Fibroblast of upper back skin (primary cell): Measurements from ENCODE around the gene RHD.
"Not testable (repeated sequence)": the region's sequence is repeated elsewhere in the genome, so short reads cannot be mapped to it uniquely, and the experiment has no call there.

Experiments used
- DNase-seq: peaks from one replicate; pipeline ENCODE4 v3.0.0-alpha.2; 2013

Gene RHD

DNA sequence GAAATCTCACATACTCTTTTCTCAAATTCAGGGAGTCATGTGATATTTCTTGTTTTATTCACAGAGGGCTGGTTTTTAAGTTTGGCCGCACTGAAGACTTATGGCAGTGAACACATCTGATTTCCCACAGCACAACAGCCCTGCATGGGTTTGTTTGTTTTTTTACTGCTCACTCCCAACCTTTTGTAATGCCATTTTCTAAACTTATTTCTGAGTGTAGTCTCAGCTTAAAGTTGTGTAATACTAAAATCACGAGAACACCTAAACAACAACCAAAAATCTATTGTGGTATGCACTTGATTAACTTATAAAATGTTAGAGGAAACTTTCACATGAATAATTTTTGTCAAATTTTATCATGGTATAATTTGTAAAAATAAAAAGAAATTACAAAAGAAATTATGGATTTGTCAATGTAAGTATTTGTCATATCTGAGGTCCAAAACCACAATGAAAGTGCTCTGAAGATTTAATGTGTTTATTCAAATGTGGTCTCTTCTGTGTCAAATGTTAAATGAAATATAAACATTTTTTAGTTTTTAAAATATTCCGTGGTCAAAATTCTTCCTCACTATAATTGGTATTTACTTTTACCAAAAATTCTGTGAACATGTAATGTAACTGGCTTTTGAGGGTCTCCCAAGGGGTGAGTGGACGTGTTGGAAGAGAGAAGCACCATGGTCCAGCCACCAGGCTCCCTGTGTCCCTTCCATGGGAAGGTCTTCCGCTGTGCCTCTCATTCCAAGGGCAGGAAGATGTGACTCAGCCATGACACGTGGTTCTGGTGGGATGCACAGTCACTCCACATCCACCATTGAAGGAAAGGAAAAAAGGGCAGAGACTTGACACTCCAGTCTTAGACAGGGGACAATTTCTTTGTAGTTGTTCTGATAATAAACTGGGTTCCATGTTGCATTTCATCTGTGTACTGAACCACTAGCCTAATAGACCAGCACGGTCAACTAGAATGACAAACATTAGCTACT, 88.6 kb downstream of the RHD start:
- peak; percentile 62 for DNase-seq

DNA sequence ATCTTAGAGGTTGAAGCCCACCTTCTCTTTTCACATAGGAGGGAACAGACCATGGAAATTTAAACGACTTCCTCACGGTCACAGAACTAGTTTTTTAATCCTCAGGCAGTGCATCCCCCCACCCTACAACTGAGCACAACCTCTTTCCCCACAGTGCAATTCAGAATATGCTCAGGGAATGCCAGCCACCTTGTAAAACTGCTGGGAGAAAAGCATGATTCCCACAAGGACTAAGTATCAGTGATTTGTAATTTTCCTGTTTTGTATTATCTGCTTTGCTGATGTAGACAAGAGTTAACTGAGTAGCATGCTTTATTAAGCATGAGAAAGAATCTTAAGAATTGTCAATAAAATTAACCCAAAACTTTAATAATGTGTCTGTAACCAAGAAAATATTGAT, 89.6 kb downstream of the RHD start:
- no peak for DNase-seq

DNA sequence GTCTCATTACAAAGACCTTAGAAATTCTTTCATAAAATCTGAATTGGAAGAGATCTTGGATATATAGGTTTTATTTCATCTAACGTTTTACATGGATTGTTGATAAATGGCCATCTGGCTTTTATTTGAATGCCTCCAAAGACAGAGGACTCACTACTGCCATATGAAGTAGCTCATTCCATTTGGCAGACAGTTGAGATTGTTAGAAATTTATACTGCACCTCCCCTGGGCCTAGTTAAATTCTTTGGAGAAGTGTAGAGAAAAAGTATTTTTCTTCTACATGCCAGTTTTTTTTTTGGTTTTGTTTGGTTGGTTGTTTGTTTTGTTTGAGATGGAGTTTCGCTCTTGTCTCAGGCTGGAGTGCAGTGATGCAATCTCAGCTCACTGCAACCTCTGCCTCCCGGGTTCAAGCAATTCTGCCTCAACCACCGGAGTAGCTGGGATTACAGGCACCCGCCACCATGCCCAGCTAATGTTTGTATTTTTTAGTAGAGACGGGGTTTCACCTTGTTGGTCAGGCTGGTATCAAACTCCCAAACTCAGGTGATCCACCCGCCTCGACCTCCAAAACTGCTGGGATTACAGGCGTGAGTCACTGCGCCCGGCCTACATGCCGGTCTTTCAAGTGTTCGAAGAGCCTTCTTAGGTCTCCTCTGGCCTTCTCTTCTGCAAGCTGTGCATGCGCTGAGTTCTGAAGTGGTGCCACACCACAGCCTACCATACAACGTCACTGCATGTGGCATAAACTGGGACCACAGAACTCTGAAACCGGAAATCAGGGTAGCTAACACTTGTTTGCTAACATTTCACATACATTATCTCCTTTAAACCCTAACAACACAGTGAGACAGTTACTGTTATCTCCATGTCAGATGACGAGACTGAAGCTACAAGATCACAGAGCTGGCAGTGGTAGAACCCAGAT, 90.6 kb downstream of the RHD start:
- not testable (repeated sequence) for DNase-seq

DNA sequence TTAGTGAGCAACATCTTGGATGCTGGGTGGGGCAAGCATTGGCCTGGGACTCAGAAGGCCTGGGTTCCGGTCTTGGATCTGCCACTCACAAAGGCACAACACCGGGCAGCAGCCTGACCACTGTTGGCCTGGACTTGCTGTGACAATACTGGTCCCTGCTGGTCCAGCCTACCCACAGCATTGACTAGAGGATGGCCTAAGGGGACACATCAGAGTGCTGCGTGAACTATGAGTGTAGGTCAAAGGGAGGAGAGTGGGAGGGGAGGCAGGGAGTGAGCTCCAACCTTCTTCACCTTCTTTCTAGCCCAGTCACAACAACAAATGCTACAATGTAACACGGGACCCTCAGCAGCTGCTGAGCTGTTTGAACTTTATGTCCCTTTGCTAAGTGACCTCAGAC, 96.9 kb downstream of the RHD start:
- DNase-seq = no peak

DNA sequence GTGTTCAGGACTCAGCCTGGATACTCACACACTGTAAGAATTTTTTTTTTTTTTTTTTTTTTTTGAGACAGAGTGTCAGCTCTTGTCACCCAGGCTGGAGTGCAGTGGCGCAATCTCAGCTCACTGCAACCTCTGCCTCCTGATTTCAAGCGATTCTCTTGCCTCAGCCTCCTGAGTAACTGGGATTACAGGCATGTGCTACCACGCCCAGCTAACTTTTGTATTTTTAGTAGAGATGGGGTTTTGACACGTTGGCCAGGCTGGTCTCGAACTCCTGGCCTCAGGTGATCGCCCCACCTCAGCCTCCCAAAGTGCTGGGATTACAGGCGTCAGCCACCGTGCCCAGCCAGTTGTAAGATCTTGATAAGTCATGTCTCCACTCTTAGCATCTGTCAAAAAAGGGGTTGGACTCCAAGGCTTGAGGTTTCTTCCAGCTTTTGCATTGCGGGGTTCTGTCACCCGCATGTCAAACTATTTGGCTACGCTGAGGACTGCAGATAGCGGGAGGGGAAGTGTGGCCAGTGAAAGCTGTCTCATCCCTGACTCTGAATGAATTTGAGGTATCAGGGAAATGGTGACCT, 97.5 kb downstream of the RHD start:
- DNase-seq = not testable (repeated sequence)

DNA sequence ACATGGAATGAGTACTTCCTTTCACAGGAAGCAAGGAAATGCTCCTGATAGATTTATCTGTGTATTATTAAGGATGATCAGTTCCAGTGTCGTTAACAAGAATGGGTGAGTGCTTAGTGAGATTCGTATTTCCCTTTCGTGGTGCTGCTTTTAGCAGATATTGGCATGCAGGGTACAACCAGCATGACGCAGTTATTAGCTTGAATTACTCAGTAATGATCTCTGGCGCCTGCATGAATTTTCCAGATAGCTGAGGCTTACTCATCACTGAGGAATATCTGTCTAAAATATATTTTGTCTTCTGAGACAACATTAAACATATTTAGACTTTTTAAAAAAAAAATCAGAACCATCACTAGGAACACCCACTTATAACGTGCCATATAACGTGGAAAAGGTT, 99.4 kb downstream of the RHD start:
- peak; percentile 90 for DNase-seq

DNA sequence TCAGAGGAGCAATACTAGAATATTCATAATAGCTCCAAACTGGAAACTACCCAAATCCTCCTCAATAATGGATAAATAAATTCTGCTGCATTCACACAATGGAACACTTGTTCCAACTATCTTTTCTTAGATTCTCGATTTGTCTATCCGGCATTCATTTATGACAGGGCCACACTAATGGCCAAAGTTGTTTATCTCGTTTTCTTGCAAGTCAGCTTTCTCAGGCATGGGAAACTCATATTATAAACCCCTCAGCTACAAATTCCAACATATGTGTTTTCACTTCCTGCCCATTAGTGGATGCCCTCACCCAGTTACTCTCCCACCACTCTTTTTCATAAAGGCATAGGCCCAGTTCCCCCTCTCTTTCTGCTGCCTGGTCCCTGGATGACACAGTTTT, 106.1 kb downstream of the RHD start:
- DNase-seq = not testable (repeated sequence)
